Measurements from ENCODE around the gene OCA2.

Gene OCA2

DNA sequence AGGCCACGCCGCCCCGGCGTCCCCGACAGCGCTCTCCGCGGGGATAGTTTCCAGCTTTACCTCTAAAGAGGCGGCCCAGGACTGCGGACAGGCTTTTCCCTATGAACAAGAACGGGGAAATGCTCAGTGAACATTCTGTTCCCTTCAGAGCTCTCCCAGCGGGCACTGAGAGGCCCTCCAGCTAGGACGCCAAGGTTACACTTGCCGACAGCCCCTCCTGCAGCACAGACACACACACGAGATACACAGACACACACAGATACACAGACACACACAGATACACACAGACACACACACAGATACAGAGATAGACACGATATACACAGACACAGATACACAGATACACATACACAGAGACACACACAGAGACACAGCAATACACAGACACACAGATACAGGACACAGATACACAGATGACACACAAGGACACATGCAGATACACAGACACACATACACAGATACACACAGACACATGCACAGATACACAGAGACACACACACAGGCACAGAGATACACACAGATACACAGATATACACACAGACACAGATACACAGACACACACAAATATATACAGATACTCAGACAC lies 533 bp upstream of the OCA2 start:
- H3K4me3 ChIP-seq (ENCODE audit: low read depth, low read length) = peak overlapping the region; percentile 25
- TF ChIP-seq, protein P1, sequence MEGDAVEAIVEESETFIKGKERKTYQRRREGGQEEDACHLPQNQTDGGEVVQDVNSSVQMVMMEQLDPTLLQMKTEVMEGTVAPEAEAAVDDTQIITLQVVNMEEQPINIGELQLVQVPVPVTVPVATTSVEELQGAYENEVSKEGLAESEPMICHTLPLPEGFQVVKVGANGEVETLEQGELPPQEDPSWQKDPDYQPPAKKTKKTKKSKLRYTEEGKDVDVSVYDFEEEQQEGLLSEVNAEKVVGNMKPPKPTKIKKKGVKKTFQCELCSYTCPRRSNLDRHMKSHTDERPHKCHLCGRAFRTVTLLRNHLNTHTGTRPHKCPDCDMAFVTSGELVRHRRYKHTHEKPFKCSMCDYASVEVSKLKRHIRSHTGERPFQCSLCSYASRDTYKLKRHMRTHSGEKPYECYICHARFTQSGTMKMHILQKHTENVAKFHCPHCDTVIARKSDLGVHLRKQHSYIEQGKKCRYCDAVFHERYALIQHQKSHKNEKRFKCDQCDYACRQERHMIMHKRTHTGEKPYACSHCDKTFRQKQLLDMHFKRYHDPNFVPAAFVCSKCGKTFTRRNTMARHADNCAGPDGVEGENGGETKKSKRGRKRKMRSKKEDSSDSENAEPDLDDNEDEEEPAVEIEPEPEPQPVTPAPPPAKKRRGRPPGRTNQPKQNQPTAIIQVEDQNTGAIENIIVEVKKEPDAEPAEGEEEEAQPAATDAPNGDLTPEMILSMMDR (IDR thresholded peaks at IDR 0.05; ENCODE audit: low read depth, low read length) = no peak
- in situ Hi-C loops (cut with HindIII; ENCODE audit: low sequenced_read_pairs) = no loop called here
- no peak for DNase-seq (ENCODE audit: low read depth, low spot score)

DNA sequence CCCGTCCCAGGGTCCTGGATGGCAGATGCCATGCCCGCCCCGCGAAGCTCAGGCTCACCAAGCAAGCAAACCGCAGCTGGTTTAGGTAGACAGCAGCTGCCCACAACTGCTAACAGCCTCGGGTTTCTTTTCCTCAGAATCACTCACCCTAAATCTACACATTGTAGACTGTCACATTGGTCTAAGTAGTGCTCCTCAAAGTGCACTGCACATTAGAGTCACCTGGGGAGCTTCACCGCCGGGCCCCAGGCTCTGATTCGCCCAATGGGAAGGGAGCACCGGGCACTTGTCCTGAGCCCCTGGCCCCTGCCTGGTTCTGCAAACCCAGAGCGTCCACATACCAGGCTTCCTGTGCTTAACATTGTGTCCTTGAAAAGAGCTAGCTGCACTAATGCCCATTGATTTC lies 752 bp downstream of the OCA2 start:
- in situ Hi-C loops (cut with HindIII; ENCODE audit: low sequenced_read_pairs) = no loop called here
- H3K4me3 ChIP-seq (ENCODE audit: low read depth, low read length) = no peak overlapping the region
- DNase-seq (ENCODE audit: low read depth, low spot score) = no peak
- TF ChIP-seq, protein P1 (IDR thresholded peaks at IDR 0.05; ENCODE audit: low read depth, low read length) = no peak

GRCh38 chr15:28097656-28098359 lies 1.3 kb downstream of the OCA2 start:
- no peak for DNase-seq (ENCODE audit: low read depth, low spot score)
- in situ Hi-C loops (cut with HindIII; ENCODE audit: low sequenced_read_pairs) = no loop called here
- TF ChIP-seq, protein P1 (IDR thresholded peaks at IDR 0.05; ENCODE audit: low read depth, low read length) = no peak
- no peak overlapping the region for H3K4me3 ChIP-seq (ENCODE audit: low read depth, low read length)

GRCh38 chr15:28096670-28097431 lies 2.3 kb downstream of the OCA2 start:
- DNase-seq (ENCODE audit: low read depth, low spot score) = no peak
- H3K4me3 ChIP-seq (ENCODE audit: low read depth, low read length) = peak overlapping the region; percentile 44
- TF ChIP-seq, protein P1 (IDR thresholded peaks at IDR 0.05; ENCODE audit: low read depth, low read length) = no peak
- in situ Hi-C loops (cut with HindIII; ENCODE audit: low sequenced_read_pairs) = no loop called here

- TF ChIP-seq, protein P1 (IDR thresholded peaks at IDR 0.05; ENCODE audit: low read depth, low read length) = no peak
- peak overlapping the region; percentile 44 for H3K4me3 ChIP-seq (ENCODE audit: low read depth, low read length)
- peak; percentile 40 for DNase-seq (ENCODE audit: low read depth, low spot score)
- in situ Hi-C loops (cut with HindIII; ENCODE audit: low sequenced_read_pairs) = no loop called here
Observed at GRCh38 chr15:28096411-28096669, 2.8 kb downstream of the OCA2 start.

GRCh38 chr15:28094732-28095521 lies 4.2 kb downstream of the OCA2 start:
- peak overlapping the region; percentile 44 for H3K4me3 ChIP-seq (ENCODE audit: low read depth, low read length)
- TF ChIP-seq, protein P1 (IDR thresholded peaks at IDR 0.05; ENCODE audit: low read depth, low read length) = no peak
- in situ Hi-C loops (cut with HindIII; ENCODE audit: low sequenced_read_pairs) = no loop called here
- DNase-seq (ENCODE audit: low read depth, low spot score) = no peak
